Adipocyte (in vitro differentiated cells): ENCODE data around the gene CGNL1.

Experiments
- DNase-seq: peaks from one replicate; pipeline ENCODE4 v3.0.0-alpha.2; 2015; ENCODE audit warnings: low read depth
- H3K27me3 ChIP-seq: replicated peaks from 2 replicates; pipeline ENCODE4 v1.7.0; 2013; ENCODE audit warnings: mild to moderate bottlenecking, low read length, moderate library complexity; ENCODE audit not compliant: control insufficient read depth, insufficient read depth
- H3K36me3 ChIP-seq: 2 replicates; pipeline ENCODE4 v1.7.0; 2013; ENCODE audit warnings: low read length, mild to moderate bottlenecking, moderate library complexity; ENCODE audit not compliant: control insufficient read depth, insufficient read depth, severe bottlenecking
- H3K4me1 ChIP-seq: 2 replicates; pipeline ENCODE4 v1.7.0; 2013; ENCODE audit warnings: mild to moderate bottlenecking, low read length, moderate library complexity; ENCODE audit not compliant: control insufficient read depth, insufficient read depth
- H3K4me3 ChIP-seq: 2 replicates; pipeline ENCODE4 v1.7.0; 2013; ENCODE audit warnings: mild to moderate bottlenecking, low read length, moderate library complexity
- H3K9ac ChIP-seq: 2 replicates; pipeline ENCODE4 v1.7.0; 2013; ENCODE audit warnings: mild to moderate bottlenecking, low read length, moderate library complexity
- H3K9me3 ChIP-seq: 2 replicates; pipeline ENCODE4 v1.7.0; 2013; ENCODE audit warnings: mild to moderate bottlenecking, low read length, moderate library complexity; ENCODE audit not compliant: control insufficient read depth

The CGNL1 gene

DNA sequence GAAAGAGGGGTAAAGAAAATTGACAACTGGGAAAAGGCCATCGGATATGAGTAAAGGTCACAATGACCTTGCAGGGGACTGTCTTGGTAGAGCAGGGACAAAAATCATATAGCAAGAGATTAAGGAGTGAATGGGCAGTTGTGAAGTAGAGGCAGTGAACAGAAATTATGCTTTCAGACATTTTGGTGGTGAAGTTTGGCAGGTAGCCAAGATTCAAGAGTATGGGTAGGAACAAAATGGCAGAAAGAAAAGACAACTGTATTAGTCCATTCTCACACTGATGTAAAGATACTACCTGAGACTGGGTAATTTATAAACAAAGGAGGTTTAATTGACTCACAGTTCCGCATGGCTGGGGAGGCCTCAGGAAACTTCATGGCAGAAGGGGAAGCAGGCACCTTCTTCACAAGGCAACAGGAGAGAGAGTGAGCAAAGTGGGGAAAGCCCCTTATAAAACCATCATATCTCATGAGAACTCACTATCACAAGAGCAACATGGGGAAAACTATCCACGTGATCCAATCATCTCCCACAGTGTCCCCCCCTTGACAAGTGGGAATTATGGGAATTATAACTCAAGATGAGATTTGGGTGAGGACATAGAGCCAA lies 84.0 kb downstream of the CGNL1 start:
- H3K27me3 ChIP-seq, result peaks cover 16% of the 10 kb centered on the region
- DNase-seq, result no peak
- H3K9ac ChIP-seq, result no peak overlapping the region
- H3K4me3 ChIP-seq, result no peak overlapping the region
- H3K9me3 ChIP-seq, result no peaks in the 10 kb centered on the region
- H3K36me3 ChIP-seq, result no peaks in the 10 kb centered on the region
- peaks cover 16% of the 10 kb centered on the region for H3K4me1 ChIP-seq

- Histone ChIP-seq H3K36me3 (no peaks in the 10 kb centered on the region), H3K27me3 (peaks cover 16% of the 10 kb centered on the region), H3K9ac (no peak overlapping the region), H3K4me3 (no peak overlapping the region), H3K9me3 (no peaks in the 10 kb centered on the region), H3K4me1 (peaks cover 16% of the 10 kb centered on the region)
- no peak for DNase-seq
Measured at GRCh38 chr15:57461541-57461940, 85.2 kb downstream of the CGNL1 start.

GRCh38 chr15:57462381-57462780 lies 86.1 kb downstream of the CGNL1 start:
- H3K27me3 ChIP-seq, result peaks cover 16% of the 10 kb centered on the region
- peaks cover 16% of the 10 kb centered on the region for H3K4me1 ChIP-seq
- H3K4me3 ChIP-seq, result no peak overlapping the region
- DNase-seq, result peak; percentile 45
- H3K36me3 ChIP-seq, result no peaks in the 10 kb centered on the region
- H3K9me3 ChIP-seq, result no peaks in the 10 kb centered on the region
- H3K9ac ChIP-seq, result no peak overlapping the region

- Histone ChIP-seq H3K36me3 (no peaks in the 10 kb centered on the region), H3K4me3 (no peak overlapping the region), H3K9ac (no peak overlapping the region), H3K27me3 (peaks cover 14% of the 10 kb centered on the region), H3K4me1 (peaks cover 16% of the 10 kb centered on the region), H3K9me3 (no peaks in the 10 kb centered on the region)
- DNase-seq, result no peak
Measured at GRCh38 chr15:57463360-57463759, 87.1 kb downstream of the CGNL1 start.

GRCh38 chr15:57464480-57464879 lies 88.2 kb downstream of the CGNL1 start:
- H3K9me3 ChIP-seq, result no peaks in the 10 kb centered on the region
- DNase-seq, result no peak
- H3K4me3 ChIP-seq, result no peak overlapping the region
- H3K4me1 ChIP-seq, result peaks cover 16% of the 10 kb centered on the region
- peaks cover 15% of the 10 kb centered on the region for H3K27me3 ChIP-seq
- H3K9ac ChIP-seq, result no peak overlapping the region
- H3K36me3 ChIP-seq, result no peaks in the 10 kb centered on the region

GRCh38 chr15:57468486-57468885 lies 92.2 kb downstream of the CGNL1 start:
- Histone ChIP-seq H3K4me1 (peaks cover 5% of the 10 kb centered on the region), H3K9me3 (no peaks in the 10 kb centered on the region), H3K36me3 (no peaks in the 10 kb centered on the region), H3K4me3 (no peak overlapping the region), H3K27me3 (peaks cover 9% of the 10 kb centered on the region), H3K9ac (no peak overlapping the region)
- no peak for DNase-seq

- Histone ChIP-seq H3K9me3 (no peaks in the 10 kb centered on the region), H3K4me3 (no peak overlapping the region), H3K36me3 (no peaks in the 10 kb centered on the region), H3K4me1 (no peaks in the 10 kb centered on the region), H3K9ac (no peak overlapping the region), H3K27me3 (peaks cover 9% of the 10 kb centered on the region)
- no peak for DNase-seq
Measured at GRCh38 chr15:57470543-57470942, 94.2 kb downstream of the CGNL1 start.

- Histone ChIP-seq H3K9me3 (no peaks in the 10 kb centered on the region), H3K27me3 (peaks cover 9% of the 10 kb centered on the region), H3K4me1 (peaks cover 12% of the 10 kb centered on the region), H3K36me3 (no peaks in the 10 kb centered on the region), H3K9ac (no peak overlapping the region), H3K4me3 (no peak overlapping the region)
- DNase-seq, result peak; percentile 15
Measured at GRCh38 chr15:57472861-57473260, 96.6 kb downstream of the CGNL1 start.

DNA sequence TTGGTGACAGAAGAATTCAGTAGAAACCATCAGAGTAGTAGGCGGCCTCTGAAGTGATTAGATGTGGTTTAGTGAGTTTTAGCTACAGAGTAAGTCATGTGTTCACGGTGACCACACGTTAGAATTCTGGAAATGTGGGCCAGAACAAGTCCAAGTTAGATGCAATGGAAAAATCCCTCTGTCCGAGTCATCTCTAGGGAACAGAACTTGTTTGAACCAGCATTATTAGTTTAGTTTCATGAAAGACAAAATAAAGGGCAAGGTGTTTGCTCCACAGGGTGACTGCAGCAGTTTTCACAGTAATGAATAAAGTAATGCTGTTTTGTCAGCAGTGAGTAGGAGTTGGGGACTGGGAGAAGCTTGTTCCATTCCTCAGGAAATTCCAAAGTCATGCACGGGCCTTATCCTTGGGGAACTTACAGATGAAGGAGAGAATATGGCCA lies 100.2 kb downstream of the CGNL1 start:
- no peaks in the 10 kb centered on the region for H3K27me3 ChIP-seq
- H3K9me3 ChIP-seq, result no peaks in the 10 kb centered on the region
- no peak overlapping the region for H3K4me3 ChIP-seq
- DNase-seq, result peak; percentile 67
- no peaks in the 10 kb centered on the region for H3K36me3 ChIP-seq
- H3K4me1 ChIP-seq, result peaks cover 12% of the 10 kb centered on the region
- no peak overlapping the region for H3K9ac ChIP-seq

GRCh38 chr15:57477736-57478522 lies 101.6 kb downstream of the CGNL1 start:
- Histone ChIP-seq H3K4me1 (peaks cover 12% of the 10 kb centered on the region), H3K9ac (no peak overlapping the region), H3K36me3 (no peaks in the 10 kb centered on the region), H3K9me3 (no peaks in the 10 kb centered on the region), H3K27me3 (no peaks in the 10 kb centered on the region), H3K4me3 (no peak overlapping the region)
- no peak for DNase-seq

DNA sequence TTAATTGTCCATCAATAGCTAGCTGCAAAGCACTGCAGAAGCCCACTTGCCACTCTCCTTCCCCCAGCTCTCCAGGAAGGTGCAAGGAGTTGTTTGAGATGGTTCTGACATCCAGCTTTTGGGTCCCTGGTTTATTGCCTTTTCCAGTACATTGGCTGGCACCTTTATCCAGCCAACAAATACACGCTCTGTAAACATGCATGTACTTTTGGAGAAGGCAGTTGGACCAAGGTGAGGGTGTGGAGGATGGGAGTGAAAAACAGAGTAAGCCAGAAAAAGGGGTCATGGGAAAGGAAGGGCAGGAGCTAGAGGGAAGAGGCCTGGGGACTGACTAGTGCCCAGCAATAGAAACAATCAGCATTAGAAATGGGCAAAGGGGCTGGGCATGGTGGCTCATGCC lies 102.7 kb downstream of the CGNL1 start:
- Histone ChIP-seq H3K4me1 (peaks cover 12% of the 10 kb centered on the region), H3K27me3 (no peaks in the 10 kb centered on the region), H3K9me3 (no peaks in the 10 kb centered on the region), H3K4me3 (no peak overlapping the region), H3K9ac (no peak overlapping the region), H3K36me3 (no peaks in the 10 kb centered on the region)
- DNase-seq, result no peak
